ENCODE results near the gene DOCK2.
A peak's percentile ranks its signal among the peaks of the same experiment; 100 is the strongest.
"Not testable (repeated sequence)": the region's sequence is repeated elsewhere in the genome, so short reads cannot be mapped to it uniquely, and the experiment has no call there.

DOCK2 gene

DNA sequence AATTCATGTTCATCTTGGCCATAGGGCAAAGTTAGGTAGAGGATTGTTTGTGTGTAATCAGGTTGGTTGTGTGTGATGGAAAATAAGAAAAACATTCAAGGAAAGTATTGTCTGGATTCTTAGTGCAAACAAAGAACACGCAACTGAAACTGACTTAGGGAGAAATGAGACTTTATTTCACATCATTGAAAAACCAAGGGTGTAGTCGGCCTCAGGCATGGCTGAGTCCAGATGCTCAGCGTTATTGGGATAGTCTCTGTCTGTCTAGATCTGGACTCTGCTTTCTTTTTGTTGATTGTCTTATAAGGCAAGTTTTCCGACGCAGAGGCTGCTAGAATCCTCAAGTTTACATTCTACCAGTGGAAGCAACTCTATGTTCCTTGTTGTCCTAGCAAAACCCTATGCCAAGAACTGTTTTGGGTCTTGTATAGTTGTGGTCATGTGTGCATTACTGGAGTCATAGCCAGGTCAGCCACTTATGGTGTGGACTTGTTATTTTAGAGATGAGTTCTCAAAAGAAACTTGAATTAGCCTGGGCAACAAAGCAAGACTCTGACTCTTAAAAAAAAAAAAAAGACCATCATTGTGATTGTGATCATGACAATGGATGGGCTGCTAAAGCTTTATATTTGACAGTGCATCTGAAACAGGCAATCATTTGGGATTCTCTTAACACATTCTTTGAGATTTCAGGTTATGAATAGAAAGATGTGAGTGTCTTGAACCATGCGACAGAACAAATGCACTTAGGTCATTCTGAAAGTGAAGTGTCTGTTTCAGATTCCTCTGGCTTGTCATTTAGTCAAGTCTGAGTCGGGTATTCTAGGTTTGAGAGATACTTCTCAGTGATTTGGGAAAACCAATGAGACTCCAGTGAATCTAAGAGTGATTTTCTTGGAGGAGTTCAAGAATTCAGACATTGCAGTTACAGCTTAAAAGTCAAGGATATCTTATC, 82.6 kb downstream of the DOCK2 start:
- TF ChIP-seq, protein P1, sequence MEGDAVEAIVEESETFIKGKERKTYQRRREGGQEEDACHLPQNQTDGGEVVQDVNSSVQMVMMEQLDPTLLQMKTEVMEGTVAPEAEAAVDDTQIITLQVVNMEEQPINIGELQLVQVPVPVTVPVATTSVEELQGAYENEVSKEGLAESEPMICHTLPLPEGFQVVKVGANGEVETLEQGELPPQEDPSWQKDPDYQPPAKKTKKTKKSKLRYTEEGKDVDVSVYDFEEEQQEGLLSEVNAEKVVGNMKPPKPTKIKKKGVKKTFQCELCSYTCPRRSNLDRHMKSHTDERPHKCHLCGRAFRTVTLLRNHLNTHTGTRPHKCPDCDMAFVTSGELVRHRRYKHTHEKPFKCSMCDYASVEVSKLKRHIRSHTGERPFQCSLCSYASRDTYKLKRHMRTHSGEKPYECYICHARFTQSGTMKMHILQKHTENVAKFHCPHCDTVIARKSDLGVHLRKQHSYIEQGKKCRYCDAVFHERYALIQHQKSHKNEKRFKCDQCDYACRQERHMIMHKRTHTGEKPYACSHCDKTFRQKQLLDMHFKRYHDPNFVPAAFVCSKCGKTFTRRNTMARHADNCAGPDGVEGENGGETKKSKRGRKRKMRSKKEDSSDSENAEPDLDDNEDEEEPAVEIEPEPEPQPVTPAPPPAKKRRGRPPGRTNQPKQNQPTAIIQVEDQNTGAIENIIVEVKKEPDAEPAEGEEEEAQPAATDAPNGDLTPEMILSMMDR (IDR thresholded peaks at IDR 0.05): no peak
- no peak for TF ChIP-seq ZFX (IDR thresholded peaks at IDR 0.05; ENCODE audit: borderline replicate concordance)
- H3K27ac ChIP-seq: no peak overlapping the region

GRCh38 chr5:169721771-169722170, 84.7 kb downstream of the DOCK2 start:
- TF ChIP-seq ZFX (IDR thresholded peaks at IDR 0.05; ENCODE audit: borderline replicate concordance): no peak
- TF ChIP-seq, protein P1 (IDR thresholded peaks at IDR 0.05): 0 out of 2 replicates have a peak, but pooled peaks have one; percentile 8

DNA sequence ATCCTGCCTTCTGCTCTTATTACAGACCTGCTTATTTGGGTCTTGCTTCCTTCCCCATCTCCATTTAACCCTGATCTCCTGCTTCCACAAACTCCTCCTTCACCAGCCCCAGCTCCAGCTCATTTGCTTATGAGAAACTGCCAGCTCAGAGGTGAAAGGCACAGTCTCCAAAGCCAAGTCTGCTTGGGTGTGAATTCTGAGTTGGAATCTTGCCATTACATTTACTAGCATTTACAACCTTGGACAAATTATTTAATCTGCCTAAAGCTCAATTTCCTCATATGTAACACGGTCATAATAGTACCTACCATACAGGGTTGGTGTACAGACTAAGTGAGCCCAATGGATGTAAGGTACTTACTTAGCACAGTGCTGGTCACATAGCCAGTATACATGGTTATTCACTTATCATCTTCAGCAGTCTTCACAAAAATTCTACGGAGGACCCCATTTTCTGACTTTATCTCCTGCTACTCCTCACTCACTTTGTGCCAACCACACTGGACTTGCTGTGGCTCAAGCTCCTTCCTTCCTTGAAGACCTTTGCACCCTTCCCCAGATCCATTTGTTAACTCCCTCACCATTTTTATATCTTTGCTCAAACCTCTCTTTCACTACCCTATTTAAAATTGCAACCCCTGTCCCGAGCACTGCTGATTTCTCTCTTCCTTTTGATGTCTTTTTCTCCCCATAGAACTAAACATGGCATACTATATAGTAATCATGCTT, 86.2 kb downstream of the DOCK2 start:
- H3K27ac ChIP-seq: no peak overlapping the region
- no peak for TF ChIP-seq ZFX (IDR thresholded peaks at IDR 0.05; ENCODE audit: borderline replicate concordance)
- TF ChIP-seq, protein P1 (IDR thresholded peaks at IDR 0.05): no peak

More at GRCh38 chr5:169721771-169722170, 84.7 kb downstream of the DOCK2 start:
- no peak overlapping the region for H3K27ac ChIP-seq

DNA sequence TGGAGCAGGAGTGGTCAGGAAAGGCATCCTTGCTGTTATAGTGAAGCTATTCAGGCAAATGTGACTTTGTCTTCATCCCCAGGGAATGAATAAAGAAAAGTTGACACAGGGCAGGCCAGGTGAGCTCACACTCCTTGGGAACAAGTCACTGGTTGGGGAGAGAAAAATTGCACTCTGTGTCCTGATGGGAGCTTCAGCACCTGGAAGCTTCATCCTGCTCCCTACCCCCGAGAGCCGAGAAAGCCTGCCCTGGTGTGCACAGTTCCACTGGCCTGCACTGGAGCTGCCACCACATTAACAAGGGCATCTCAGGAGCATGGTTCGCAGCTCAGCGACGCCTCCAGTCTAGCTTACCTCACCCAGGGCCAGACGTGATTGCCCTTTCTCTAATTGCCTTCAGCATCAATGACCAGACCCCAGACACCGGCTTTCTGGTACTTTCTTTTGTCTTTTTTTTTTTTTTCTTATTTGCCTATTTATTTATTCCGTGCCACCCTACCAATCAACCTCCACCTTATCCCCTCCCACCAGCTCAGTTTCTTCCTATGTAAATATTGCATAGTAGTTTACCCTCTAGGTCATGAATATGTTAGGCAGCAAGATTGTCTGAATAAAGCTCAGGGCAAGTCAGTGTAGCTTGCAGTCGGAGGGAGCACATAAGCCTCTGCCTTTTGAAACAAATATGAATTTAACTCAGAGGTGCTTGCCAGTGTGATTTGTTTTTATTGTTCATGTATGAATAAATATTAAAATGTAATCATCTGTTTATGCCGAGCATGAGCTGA, 87.4 kb downstream of the DOCK2 start:
- TF ChIP-seq, protein P1 (IDR thresholded peaks at IDR 0.05): no peak
- TF ChIP-seq ZFX (IDR thresholded peaks at IDR 0.05; ENCODE audit: borderline replicate concordance): no peak
- H3K27ac ChIP-seq: no peak overlapping the region

GRCh38 chr5:169725665-169726064, 88.6 kb downstream of the DOCK2 start:
- H3K27ac ChIP-seq: not testable (repeated sequence)

- no peak for TF ChIP-seq ZFX (IDR thresholded peaks at IDR 0.05; ENCODE audit: borderline replicate concordance)
- TF ChIP-seq, protein P1 (IDR thresholded peaks at IDR 0.05): no peak
- no peak overlapping the region for H3K27ac ChIP-seq
These were observed 91.3 kb downstream of the DOCK2 start for GRCh38 chr5:169728418-169728817.

DNA sequence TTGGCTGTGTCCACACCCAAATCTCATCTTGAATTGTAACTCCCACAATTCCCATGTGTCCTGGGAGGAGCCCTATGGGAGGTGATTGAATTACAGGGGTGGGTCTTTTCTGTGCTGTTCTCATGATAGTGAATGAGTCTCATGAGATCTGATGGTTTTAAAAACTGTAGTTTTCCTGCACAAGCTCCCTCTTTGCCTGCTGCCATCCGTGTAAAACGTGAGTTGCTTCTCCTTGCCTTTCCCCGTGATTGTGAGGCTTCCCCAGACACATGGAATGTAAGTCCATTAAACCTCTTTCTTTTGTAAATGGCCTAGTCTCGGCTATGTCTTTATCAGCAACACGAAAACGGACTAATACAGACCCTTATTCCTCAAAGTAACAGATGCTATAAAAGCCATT, 94.1 kb downstream of the DOCK2 start:
- no peak for TF ChIP-seq ZFX (IDR thresholded peaks at IDR 0.05; ENCODE audit: borderline replicate concordance)
- TF ChIP-seq, protein P1 (IDR thresholded peaks at IDR 0.05): no peak
- no peak overlapping the region for H3K27ac ChIP-seq
